CD14-positive monocyte (primary cell): Measurements from ENCODE around the gene CDS1. TPM values are rescaled to one million over a fixed set of nuclear protein-coding genes. Genes with fewer than 3 reads are reported as not detected.

Experiments used
- DNase-seq, 3 donors: peaks; one replicate each; pipeline ENCODE4 v3.0.0-alpha.2; 2011 to 2022
- H2AFZ ChIP-seq: 2 replicates; pipeline ENCODE4 v1.6.0; 2012; ENCODE audit warnings: mild to moderate bottlenecking, low read depth, low read length, inconsistent platforms; ENCODE audit not compliant: insufficient read depth, poor library complexity, severe bottlenecking
- H3K27ac ChIP-seq, 2 donors: 1 replicate in 1 of 2; 2 replicates in 1 of 2; pipeline ENCODE4 v1.5.1; 2012 to 2013; ENCODE audit warnings: low read length in 2 of 2, control low read depth in 1 of 2, inconsistent platforms in 1 of 2, low read depth in 1 of 2, mild to moderate bottlenecking in 1 of 2
- H3K27me3 ChIP-seq, 2 donors: one replicate each; pipeline versions ENCODE4 v1.6.0 to v1.6.1; 2011 to 2013; ENCODE audit warnings: low read length in 2 of 2; ENCODE audit not compliant: control insufficient read depth in 2 of 2, insufficient read depth in 2 of 2
- H3K36me3 ChIP-seq, 2 donors: replicated peaks in 1 of 2; 1 replicate in 1 of 2; 2 replicates in 1 of 2; pipeline versions ENCODE4 v1.5.1 to v1.6.1; 2012 to 2013; ENCODE audit warnings: low read length in 2 of 2, control low read depth in 1 of 2, inconsistent platforms in 1 of 2, mild to moderate bottlenecking in 1 of 2; ENCODE audit not compliant: insufficient read depth in 2 of 2, control insufficient read depth in 1 of 2
- H3K4me1 ChIP-seq, 2 donors: 1 replicate in 1 of 2; 2 replicates in 1 of 2; pipeline versions ENCODE4 v1.5.1 to v1.6.1; 2012 to 2013; ENCODE audit warnings: low read length in 2 of 2, control low read depth in 1 of 2, inconsistent platforms in 1 of 2, mild to moderate bottlenecking in 1 of 2, moderate library complexity in 1 of 2; ENCODE audit not compliant: insufficient read depth in 2 of 2, control insufficient read depth in 1 of 2
- H3K4me2 ChIP-seq: replicated peaks from 2 replicates; pipeline ENCODE3; 2012; ENCODE audit warnings: low read length, moderate library complexity, mild to moderate bottlenecking; ENCODE audit not compliant: poor library complexity, severe bottlenecking; ENCODE audit errors: extremely low read depth
- H3K4me3 ChIP-seq, 3 experiments: fragments of 200-600 bp in 1 of 3; sonication (generic) in 1 of 3; replicated peaks in 1 of 3; 1 replicate in 2 of 3; 2 replicates in 1 of 3; pipeline ENCODE4 v1.5.1; 2011 to 2013; ENCODE audit warnings: low read length in 3 of 3, mild to moderate bottlenecking in 3 of 3, control low read depth in 2 of 3, low read depth in 2 of 3, inconsistent platforms in 1 of 3, moderate library complexity in 1 of 3
- H3K79me2 ChIP-seq: 2 replicates; pipeline ENCODE4 v1.6.0; 2012; ENCODE audit warnings: mild to moderate bottlenecking, control low read depth, inconsistent platforms, low read length, moderate library complexity; ENCODE audit not compliant: insufficient read depth
- H3K9ac ChIP-seq: 2 replicates; pipeline ENCODE4 v1.6.0; 2017; ENCODE audit warnings: low read length, mild to moderate bottlenecking; ENCODE audit not compliant: insufficient read depth, poor library complexity, severe bottlenecking
- H3K9me3 ChIP-seq, 2 donors: replicated peaks in 1 of 2; 1 replicate in 1 of 2; 2 replicates in 1 of 2; pipeline versions ENCODE4 v1.5.1 to v1.6.1; 2012 to 2013; ENCODE audit warnings: low read length in 2 of 2, control low read depth in 1 of 2; ENCODE audit not compliant: control insufficient read depth in 1 of 2, insufficient read depth in 1 of 2
- H4K20me1 ChIP-seq: 2 replicates; pipeline ENCODE4 v1.6.0; 2012; ENCODE audit warnings: mild to moderate bottlenecking, low read length, control low read depth, moderate library complexity; ENCODE audit not compliant: insufficient read depth
- H3K27ac Mint-ChIP-seq, 7 donors: one replicate each; pipeline ENCODE4 v1.8.0; 2020; ENCODE audit warnings: mild to moderate bottlenecking in 7 of 7, mixed read lengths in 7 of 7, moderate library complexity in 6 of 7, inconsistent platforms in 2 of 7
- H3K27me3 Mint-ChIP-seq, 3 donors: one replicate each; pipeline ENCODE4 v1.8.0; 2021 to 2022; ENCODE audit warnings: low read depth in 3 of 3, mild to moderate bottlenecking in 3 of 3, mixed read lengths in 3 of 3, moderate library complexity in 3 of 3, inconsistent platforms in 1 of 3
- H3K36me3 Mint-ChIP-seq, 2 donors: one replicate each; pipeline ENCODE4 v1.8.0; 2020; ENCODE audit warnings: mixed read lengths in 2 of 2, inconsistent platforms in 1 of 2, mild to moderate bottlenecking in 1 of 2
- H3K4me1 Mint-ChIP-seq: one replicate; pipeline ENCODE4 v1.8.0; 2020; ENCODE audit warnings: mild to moderate bottlenecking, mixed read lengths
- H3K4me3 Mint-ChIP-seq, 2 donors: one replicate each; pipeline ENCODE4 v1.8.0; 2020; ENCODE audit warnings: mild to moderate bottlenecking in 2 of 2, mixed read lengths in 2 of 2, moderate library complexity in 1 of 2
- H3K9me3 Mint-ChIP-seq, 7 donors: one replicate each; pipeline ENCODE4 v1.8.0; 2020 to 2022; ENCODE audit warnings: mixed read lengths in 7 of 7, mild to moderate bottlenecking in 6 of 7, moderate library complexity in 6 of 7, inconsistent platforms in 2 of 7
- CTCF ChIP-seq: fragments of 200-600 bp; IDR thresholded peaks from one replicate; pipeline ENCODE4 v1.8.0; 2022; ENCODE audit warnings: antibody characterized with exemption, mild to moderate bottlenecking
- WGBS: methylation state at CpG from one replicate; pipeline ENCODE4 v1.1.5; 2013; ENCODE audit warnings: missing lambda C conversion rate; ENCODE audit not compliant: insufficient coverage; 5-methylcytosine and 5-hydroxymethylcytosine counted together
- intact Hi-C, 2 donors: fragments of 100-400 bp; cut with micrococcal nuclease; formaldehyde crosslinking; loops; one replicate each; pipeline versions ENCODE4 v1.15.0 to v1.15.1; 2023
- polyA plus RNA-seq, 3 donors: library from polyadenylated mRNA; depleted of rRNA in 1 of 3; unstranded in 2 of 3; stranded (reverse) in 1 of 3; fragments of 300-500 nt in 2 of 3; fragments of >200 nt in 1 of 3; fragmentation: Illumina TruSeq in 2 of 3; gene quantifications; 1 replicate in 2 of 3; 2 replicates in 1 of 3; pipeline ENCODE4 v1.2.3, GENCODE V29; 2012 to 2021

Gene CDS1
- polyA plus RNA-seq, 3 donors = 0.12 to 0.15 (median 0.13) TPM

- Histone ChIP-seq H3K27ac (no peak overlapping the region), H3K36me3 (no peaks in the 10 kb centered on the region), H4K20me1 (no peaks in the 10 kb centered on the region), H3K79me2 (no peaks in the 10 kb centered on the region), H3K27me3 (peaks cover 0 to 2% of the 10 kb centered on the region in 2 donors), H3K9ac (no peak overlapping the region), H3K9me3 (no peaks in the 10 kb centered on the region), H3K4me1 (peaks cover 6 to 10% of the 10 kb centered on the region in 2 donors), H3K4me2 (no peak overlapping the region), H2AFZ (no peak overlapping the region), H3K4me3 (no peak overlapping the region)
- TF ChIP-seq CTCF = no peak
- peaks cover 3 to 5% (median 3%) of the 10 kb centered on the region in 3 donors for H3K27me3 Mint-ChIP-seq
- intact Hi-C loops = no loop called here
- H3K4me3 Mint-ChIP-seq = peak overlapping the region in 1 of 2 donors; percentile 6
- no peak for DNase-seq
- H3K27ac Mint-ChIP-seq = peak overlapping the region in 1 of 7 donors; percentile 42
- H3K9me3 Mint-ChIP-seq = peaks cover 0 to 7% (median 0%) of the 10 kb centered on the region in 7 donors
- H3K36me3 Mint-ChIP-seq = no peaks in the 10 kb centered on the region
- peaks cover 13% of the 10 kb centered on the region for H3K4me1 Mint-ChIP-seq
- WGBS = 100% methylated on average over 3 of the region's 5 CpGs
These were observed 20.8 kb upstream of the CDS1 start for GRCh38 chr4:84562156-84562555.

GRCh38 chr4:84563002-84563401, 19.9 kb upstream of the CDS1 start:
- Histone ChIP-seq H3K4me3 (no peak overlapping the region), H4K20me1 (no peaks in the 10 kb centered on the region), H3K36me3 (no peaks in the 10 kb centered on the region), H3K9me3 (no peaks in the 10 kb centered on the region), H2AFZ (no peak overlapping the region), H3K9ac (no peak overlapping the region), H3K27me3 (peaks cover 2 to 4% of the 10 kb centered on the region in 2 donors), H3K4me1 (peaks cover 6 to 10% of the 10 kb centered on the region in 2 donors), H3K79me2 (no peaks in the 10 kb centered on the region), H3K27ac (no peak overlapping the region), H3K4me2 (no peak overlapping the region)
- Mint-ChIP-seq H3K36me3 (no peaks in the 10 kb centered on the region), H3K27me3 (peaks cover 7 to 8% (median 8%) of the 10 kb centered on the region in 3 donors), H3K4me3 (no peak overlapping the region), H3K27ac (peak overlapping the region in 1 of 7 donors; percentile 75), H3K9me3 (peaks cover 0 to 7% (median 0%) of the 10 kb centered on the region in 7 donors), H3K4me1 (peaks cover 13% of the 10 kb centered on the region)
- intact Hi-C loops = no loop called here
- no peak for DNase-seq
- 92% methylated on average over 2 of the region's 4 CpGs for WGBS
- no peak for TF ChIP-seq CTCF
